ENCODE results near the gene SHISA9.

The SHISA9 gene

DNA sequence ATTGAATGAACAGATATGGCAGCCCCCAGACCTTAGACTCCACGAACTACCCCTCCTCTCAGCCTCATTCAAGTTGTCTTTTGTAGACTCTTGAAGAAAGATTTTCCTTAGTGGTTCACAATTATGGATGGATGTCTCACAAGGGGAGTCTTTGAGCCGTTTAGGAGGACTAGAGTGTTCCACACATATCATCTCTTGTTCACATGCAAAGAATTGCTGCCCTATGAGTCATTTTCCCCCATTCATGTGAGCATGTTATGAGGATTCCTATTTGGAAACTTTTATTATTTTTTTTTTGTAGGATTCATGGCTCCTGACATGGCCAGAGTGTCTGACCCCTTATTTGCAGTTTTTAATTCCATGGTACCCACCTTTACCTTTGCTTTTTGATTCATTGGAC lies 237.1 kb downstream of the SHISA9 start:
- Histone ChIP-seq H3K9me3 (ENCODE audit: control insufficient read depth, insufficient read depth, low read length) (no peaks in the 10 kb centered on the region), H3K4me1 (ENCODE audit: control insufficient read depth, insufficient read depth, low read length) (0 out of 2 replicates have a peak, but pooled peaks cover 3% of the 10 kb centered on the region), H3K4me3 (ENCODE audit: low read depth, low read length) (no peak overlapping the region), H3K27ac (ENCODE audit: low read depth, low read length) (no peak overlapping the region), H3K9ac (ENCODE audit: low read depth, low read length) (no peak overlapping the region), H3K36me3 (ENCODE audit: control insufficient read depth, insufficient read depth, low read length) (no peaks in the 10 kb centered on the region), H3K27me3 (ENCODE audit: control insufficient read depth, insufficient read depth, low read length) (no peaks in the 10 kb centered on the region)

DNA sequence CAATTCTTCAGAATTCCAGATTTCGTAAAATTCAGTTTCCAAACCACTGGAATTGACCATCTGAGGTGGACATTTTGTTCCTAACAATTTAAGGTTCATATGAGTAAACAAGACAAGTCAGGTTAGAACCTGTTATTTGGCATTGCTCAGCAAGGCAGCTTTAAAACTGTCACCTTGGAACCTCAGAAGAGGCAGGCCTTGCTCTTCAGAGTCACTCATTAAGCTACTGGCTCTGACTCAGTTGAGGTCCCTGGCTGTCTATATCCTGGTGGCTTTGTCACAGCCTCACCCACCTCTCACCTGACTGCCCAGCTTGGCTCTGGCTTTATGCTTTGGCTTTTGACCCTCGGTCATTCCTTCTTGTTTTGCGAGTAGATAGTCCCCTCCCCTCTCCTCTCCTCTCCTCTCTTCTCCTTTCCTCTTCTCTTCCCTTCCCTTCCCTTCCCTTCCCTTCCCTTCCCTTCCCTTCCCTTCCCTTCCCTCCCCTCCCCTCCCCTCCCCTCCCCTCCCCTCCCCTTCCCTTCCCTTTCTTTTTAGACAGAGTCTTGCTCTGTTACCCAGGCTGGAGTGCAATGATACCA lies 238.4 kb downstream of the SHISA9 start:
- Histone ChIP-seq H3K36me3 (ENCODE audit: control insufficient read depth, insufficient read depth, low read length) (no peaks in the 10 kb centered on the region), H3K27ac (ENCODE audit: low read depth, low read length) (no peak overlapping the region), H3K9ac (ENCODE audit: low read depth, low read length) (no peak overlapping the region), H3K4me3 (ENCODE audit: low read depth, low read length) (no peak overlapping the region), H3K9me3 (ENCODE audit: control insufficient read depth, insufficient read depth, low read length) (no peaks in the 10 kb centered on the region), H3K27me3 (ENCODE audit: control insufficient read depth, insufficient read depth, low read length) (no peaks in the 10 kb centered on the region), H3K4me1 (ENCODE audit: control insufficient read depth, insufficient read depth, low read length) (0 out of 2 replicates have a peak, but pooled peaks cover 3% of the 10 kb centered on the region)

DNA sequence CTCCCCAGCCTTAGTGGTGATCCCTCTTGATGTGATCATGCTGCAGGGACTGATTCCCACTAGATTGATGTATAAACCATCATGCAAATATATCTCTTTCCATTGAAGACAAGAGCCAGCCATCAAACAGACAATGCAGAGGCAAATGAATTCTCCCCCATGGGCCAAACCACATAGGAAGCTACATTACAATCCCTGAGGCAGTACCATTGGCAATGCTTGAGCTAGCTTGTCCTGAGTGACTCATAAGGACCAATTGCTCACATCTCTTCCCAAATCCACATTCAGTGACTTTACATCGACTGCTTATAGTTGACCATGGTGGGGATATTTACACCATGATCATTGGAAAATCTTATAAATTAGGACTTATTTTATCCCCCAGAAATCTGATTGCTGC lies 242.2 kb downstream of the SHISA9 start:
- no peaks in the 10 kb centered on the region for H3K36me3 ChIP-seq (ENCODE audit: control insufficient read depth, insufficient read depth, low read length)
- no peak overlapping the region for H3K9ac ChIP-seq (ENCODE audit: low read depth, low read length)
- H3K4me3 ChIP-seq (ENCODE audit: low read depth, low read length) = no peak overlapping the region
- no peak overlapping the region for H3K27ac ChIP-seq (ENCODE audit: low read depth, low read length)
- no peaks in the 10 kb centered on the region for H3K9me3 ChIP-seq (ENCODE audit: control insufficient read depth, insufficient read depth, low read length)
- 0 out of 2 replicates have a peak, but pooled peaks cover 3% of the 10 kb centered on the region for H3K4me1 ChIP-seq (ENCODE audit: control insufficient read depth, insufficient read depth, low read length)
- H3K27me3 ChIP-seq (ENCODE audit: control insufficient read depth, insufficient read depth, low read length) = no peaks in the 10 kb centered on the region

DNA sequence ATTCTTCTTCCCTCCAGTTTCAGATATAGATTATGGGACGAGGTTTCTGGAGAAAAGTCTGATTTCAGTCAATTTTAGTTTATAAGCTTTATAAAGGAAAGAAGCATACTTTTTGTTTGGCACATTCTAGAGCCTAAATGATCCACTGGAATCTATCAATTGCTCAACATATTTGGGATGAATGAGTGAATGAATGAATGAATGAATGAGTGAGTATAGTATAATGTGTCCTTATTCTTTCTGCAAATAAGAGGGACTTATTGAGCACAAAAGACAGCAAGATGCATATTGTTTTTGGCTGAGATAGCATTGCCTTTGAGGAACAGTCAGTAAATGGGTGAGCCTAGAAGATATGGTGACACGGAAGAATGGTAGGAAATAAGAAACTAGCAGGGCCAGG lies 245.4 kb downstream of the SHISA9 start:
- Histone ChIP-seq H3K36me3 (ENCODE audit: control insufficient read depth, insufficient read depth, low read length) (no peaks in the 10 kb centered on the region), H3K9me3 (ENCODE audit: control insufficient read depth, insufficient read depth, low read length) (no peaks in the 10 kb centered on the region), H3K9ac (ENCODE audit: low read depth, low read length) (no peak overlapping the region), H3K27ac (ENCODE audit: low read depth, low read length) (no peak overlapping the region), H3K4me3 (ENCODE audit: low read depth, low read length) (no peak overlapping the region), H3K27me3 (ENCODE audit: control insufficient read depth, insufficient read depth, low read length) (no peaks in the 10 kb centered on the region), H3K4me1 (ENCODE audit: control insufficient read depth, insufficient read depth, low read length) (peaks cover 11% of the 10 kb centered on the region)

DNA sequence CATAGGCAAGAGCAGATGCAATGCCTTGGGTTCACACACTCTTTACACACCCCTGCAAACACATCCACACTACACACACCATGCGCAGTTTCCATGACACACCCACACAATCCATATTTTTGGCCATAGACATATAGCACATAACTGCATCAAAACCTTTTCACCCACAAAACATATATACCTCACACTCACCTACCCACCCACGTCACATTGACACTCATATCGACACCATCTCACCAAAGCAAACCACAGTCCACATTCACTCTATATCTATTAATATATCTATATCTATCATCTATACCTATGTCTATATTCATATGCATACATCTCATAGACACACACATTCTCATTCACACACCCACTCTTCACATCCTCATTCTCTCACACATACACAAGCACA lies 246.9 kb downstream of the SHISA9 start:
- Histone ChIP-seq H3K9ac (ENCODE audit: low read depth, low read length) (no peak overlapping the region), H3K4me3 (ENCODE audit: low read depth, low read length) (no peak overlapping the region), H3K36me3 (ENCODE audit: control insufficient read depth, insufficient read depth, low read length) (no peaks in the 10 kb centered on the region), H3K27me3 (ENCODE audit: control insufficient read depth, insufficient read depth, low read length) (no peaks in the 10 kb centered on the region), H3K4me1 (ENCODE audit: control insufficient read depth, insufficient read depth, low read length) (peaks cover 10% of the 10 kb centered on the region), H3K27ac (ENCODE audit: low read depth, low read length) (no peak overlapping the region), H3K9me3 (ENCODE audit: control insufficient read depth, insufficient read depth, low read length) (no peaks in the 10 kb centered on the region)

DNA sequence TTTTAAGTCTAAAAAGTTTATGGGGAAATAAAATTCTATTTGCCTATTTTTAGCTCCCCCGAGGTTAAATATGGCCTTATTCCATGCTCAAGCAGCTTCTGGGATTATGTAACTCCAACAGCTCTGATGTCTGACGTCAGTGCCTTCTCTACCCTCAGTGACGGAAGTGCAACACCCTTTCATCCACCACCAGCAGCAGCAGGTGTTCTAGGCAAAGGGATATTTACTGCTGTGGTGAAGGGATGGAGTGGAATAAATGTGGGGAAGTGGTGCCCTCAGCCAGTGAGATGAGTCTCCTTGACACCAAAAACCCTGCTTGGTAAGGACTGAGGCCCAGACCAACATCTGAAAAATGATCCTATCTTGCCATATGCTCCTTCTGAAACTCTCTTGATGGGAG lies 247.4 kb downstream of the SHISA9 start:
- Histone ChIP-seq H3K27me3 (ENCODE audit: control insufficient read depth, insufficient read depth, low read length) (no peaks in the 10 kb centered on the region), H3K27ac (ENCODE audit: low read depth, low read length) (no peak overlapping the region), H3K9ac (ENCODE audit: low read depth, low read length) (no peak overlapping the region), H3K9me3 (ENCODE audit: control insufficient read depth, insufficient read depth, low read length) (no peaks in the 10 kb centered on the region), H3K36me3 (ENCODE audit: control insufficient read depth, insufficient read depth, low read length) (no peaks in the 10 kb centered on the region), H3K4me1 (ENCODE audit: control insufficient read depth, insufficient read depth, low read length) (peaks cover 15% of the 10 kb centered on the region), H3K4me3 (ENCODE audit: low read depth, low read length) (no peak overlapping the region)

DNA sequence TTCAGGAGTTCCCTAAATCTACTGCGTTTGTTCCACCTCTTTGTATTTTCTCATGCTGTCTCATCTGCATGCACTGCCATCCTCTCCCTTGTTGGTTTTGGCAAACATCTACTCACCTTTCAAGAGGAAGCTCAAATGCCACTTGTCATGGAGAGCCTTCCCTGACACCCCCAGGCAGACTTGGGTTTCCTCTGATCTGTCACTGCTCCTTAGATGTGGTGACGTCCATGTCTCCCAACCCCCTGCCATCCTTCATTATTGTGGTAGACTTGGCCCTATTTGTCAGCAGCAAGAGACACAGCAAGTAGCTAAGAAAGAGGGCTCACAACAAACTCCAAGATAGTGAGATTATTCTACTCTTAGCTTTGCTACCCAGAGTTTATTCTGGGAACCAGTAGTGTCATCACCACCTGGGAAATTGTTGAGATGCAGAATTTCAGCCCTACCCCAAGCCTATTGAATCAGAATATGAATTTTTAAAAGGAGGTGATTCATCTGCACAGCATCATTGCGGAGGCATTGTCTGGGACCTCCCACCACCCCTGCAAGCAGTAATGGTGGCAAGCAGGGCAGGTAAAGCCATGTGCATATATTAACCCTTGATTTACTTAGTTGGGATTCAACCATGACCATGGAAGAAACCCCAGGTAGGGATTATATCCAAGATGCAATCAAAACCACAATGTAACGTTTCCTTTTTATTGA lies 248.9 kb downstream of the SHISA9 start:
- H3K9me3 ChIP-seq (ENCODE audit: control insufficient read depth, insufficient read depth, low read length) = no peaks in the 10 kb centered on the region
- H3K4me3 ChIP-seq (ENCODE audit: low read depth, low read length) = no peak overlapping the region
- H3K4me1 ChIP-seq (ENCODE audit: control insufficient read depth, insufficient read depth, low read length) = peaks cover 30% of the 10 kb centered on the region
- no peaks in the 10 kb centered on the region for H3K27me3 ChIP-seq (ENCODE audit: control insufficient read depth, insufficient read depth, low read length)
- H3K27ac ChIP-seq (ENCODE audit: low read depth, low read length) = no peak overlapping the region
- H3K36me3 ChIP-seq (ENCODE audit: control insufficient read depth, insufficient read depth, low read length) = no peaks in the 10 kb centered on the region
- H3K9ac ChIP-seq (ENCODE audit: low read depth, low read length) = no peak overlapping the region

DNA sequence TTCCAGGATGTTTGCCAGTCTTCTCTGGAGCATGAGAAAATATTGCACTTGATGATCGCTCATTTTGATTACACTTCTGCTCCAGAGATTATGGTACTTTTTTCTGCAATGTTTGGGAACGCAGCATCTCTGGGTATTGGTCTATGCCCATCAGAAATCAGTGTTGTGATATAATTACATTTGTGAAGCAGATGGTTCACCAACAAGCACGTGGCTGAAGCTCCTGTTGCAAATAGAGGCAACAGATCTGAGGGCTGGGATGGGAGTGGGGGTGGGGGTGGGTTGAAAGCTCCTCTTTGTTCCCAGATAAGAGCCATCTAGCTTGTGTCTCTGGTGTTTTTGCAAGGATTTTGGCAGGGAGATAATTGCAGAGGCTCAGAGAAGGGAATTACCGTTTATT lies 252.3 kb downstream of the SHISA9 start:
- no peaks in the 10 kb centered on the region for H3K36me3 ChIP-seq (ENCODE audit: control insufficient read depth, insufficient read depth, low read length)

DNA sequence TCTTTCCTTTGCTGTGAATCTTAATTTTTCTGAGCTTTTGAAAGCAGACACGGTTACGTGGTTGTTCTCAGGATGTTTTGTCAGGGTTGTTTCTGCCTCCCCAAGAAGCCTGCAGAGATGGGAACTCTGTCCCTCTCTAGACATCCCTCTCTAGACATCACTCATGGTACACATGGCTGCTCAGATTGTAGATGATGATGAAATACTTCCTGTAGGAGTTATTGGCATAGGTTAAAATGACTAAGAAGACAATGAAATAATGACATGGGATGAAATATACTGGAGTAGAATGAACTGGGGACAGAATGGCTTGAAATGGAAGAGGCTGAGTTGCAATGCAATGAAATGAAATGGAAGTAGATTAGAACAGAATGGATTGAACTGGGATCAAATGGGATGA lies 253.4 kb downstream of the SHISA9 start:
- Histone ChIP-seq H3K36me3 (ENCODE audit: control insufficient read depth, insufficient read depth, low read length) (no peaks in the 10 kb centered on the region), H3K4me3 (ENCODE audit: low read depth, low read length) (no peak overlapping the region), H3K27ac (ENCODE audit: low read depth, low read length) (no peak overlapping the region), H3K4me1 (ENCODE audit: control insufficient read depth, insufficient read depth, low read length) (peaks cover 63% of the 10 kb centered on the region), H3K9me3 (ENCODE audit: control insufficient read depth, insufficient read depth, low read length) (no peaks in the 10 kb centered on the region), H3K27me3 (ENCODE audit: control insufficient read depth, insufficient read depth, low read length) (no peaks in the 10 kb centered on the region), H3K9ac (ENCODE audit: low read depth, low read length) (no peak overlapping the region)

More for the DNA sequence above, 252.3 kb downstream of the SHISA9 start:
- H3K27ac ChIP-seq (ENCODE audit: low read depth, low read length) = no peak overlapping the region
- no peak overlapping the region for H3K9ac ChIP-seq (ENCODE audit: low read depth, low read length)
- H3K9me3 ChIP-seq (ENCODE audit: control insufficient read depth, insufficient read depth, low read length) = no peaks in the 10 kb centered on the region
- no peak overlapping the region for H3K4me3 ChIP-seq (ENCODE audit: low read depth, low read length)
- no peaks in the 10 kb centered on the region for H3K27me3 ChIP-seq (ENCODE audit: control insufficient read depth, insufficient read depth, low read length)
- H3K4me1 ChIP-seq (ENCODE audit: control insufficient read depth, insufficient read depth, low read length) = peaks cover 59% of the 10 kb centered on the region

DNA sequence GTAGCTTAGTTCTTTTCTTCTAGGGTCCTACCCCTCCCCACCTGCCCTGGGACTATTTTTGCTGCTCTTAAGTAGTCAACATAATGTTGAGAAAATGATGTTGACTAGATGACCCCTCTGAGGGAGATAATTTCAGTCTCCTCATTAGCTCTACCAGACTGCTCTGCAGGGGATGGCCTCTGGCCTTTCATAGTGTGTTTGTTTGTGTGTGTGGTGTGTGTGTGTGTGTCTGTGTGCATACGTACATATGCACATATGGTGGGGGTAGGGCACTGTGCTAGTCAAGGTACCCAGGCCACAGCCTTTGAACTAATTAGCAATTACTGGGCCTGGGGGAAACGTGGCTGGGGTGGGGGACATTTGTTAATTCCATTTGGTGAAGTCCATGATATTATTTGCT lies 254.0 kb downstream of the SHISA9 start:
- no peak overlapping the region for H3K27ac ChIP-seq (ENCODE audit: low read depth, low read length)
- H3K4me1 ChIP-seq (ENCODE audit: control insufficient read depth, insufficient read depth, low read length) = peaks cover 59% of the 10 kb centered on the region
- H3K4me3 ChIP-seq (ENCODE audit: low read depth, low read length) = no peak overlapping the region
- H3K27me3 ChIP-seq (ENCODE audit: control insufficient read depth, insufficient read depth, low read length) = no peaks in the 10 kb centered on the region
- no peaks in the 10 kb centered on the region for H3K36me3 ChIP-seq (ENCODE audit: control insufficient read depth, insufficient read depth, low read length)
- H3K9ac ChIP-seq (ENCODE audit: low read depth, low read length) = no peak overlapping the region
- no peaks in the 10 kb centered on the region for H3K9me3 ChIP-seq (ENCODE audit: control insufficient read depth, insufficient read depth, low read length)

DNA sequence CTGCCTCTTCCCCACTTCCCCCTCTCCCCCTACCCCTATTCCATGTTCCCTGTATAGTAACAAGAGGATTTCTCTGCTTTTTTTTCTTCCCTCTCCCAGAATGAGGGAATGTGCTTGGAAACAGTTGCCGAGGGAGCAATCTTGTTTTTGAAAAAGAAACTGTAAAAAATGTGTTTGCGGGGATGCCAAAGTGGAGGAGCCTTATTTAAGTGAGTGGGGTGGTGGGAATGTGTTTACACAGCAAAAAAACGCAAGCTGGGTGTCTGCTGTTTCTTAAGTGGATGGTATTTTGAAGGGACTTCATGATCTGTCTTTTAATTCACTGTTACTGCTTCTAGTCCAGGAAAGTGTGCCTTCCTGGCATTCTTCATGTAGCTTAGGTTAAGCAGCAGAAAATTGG lies 254.4 kb downstream of the SHISA9 start:
- Histone ChIP-seq H3K36me3 (ENCODE audit: control insufficient read depth, insufficient read depth, low read length) (no peaks in the 10 kb centered on the region), H3K27me3 (ENCODE audit: control insufficient read depth, insufficient read depth, low read length) (no peaks in the 10 kb centered on the region), H3K27ac (ENCODE audit: low read depth, low read length) (no peak overlapping the region), H3K4me3 (ENCODE audit: low read depth, low read length) (no peak overlapping the region), H3K9ac (ENCODE audit: low read depth, low read length) (no peak overlapping the region), H3K9me3 (ENCODE audit: control insufficient read depth, insufficient read depth, low read length) (no peaks in the 10 kb centered on the region), H3K4me1 (ENCODE audit: control insufficient read depth, insufficient read depth, low read length) (peaks cover 55% of the 10 kb centered on the region)

Measured in HUES48 (cell line).